ENCODE results near the gene PRDM2.

DNA sequence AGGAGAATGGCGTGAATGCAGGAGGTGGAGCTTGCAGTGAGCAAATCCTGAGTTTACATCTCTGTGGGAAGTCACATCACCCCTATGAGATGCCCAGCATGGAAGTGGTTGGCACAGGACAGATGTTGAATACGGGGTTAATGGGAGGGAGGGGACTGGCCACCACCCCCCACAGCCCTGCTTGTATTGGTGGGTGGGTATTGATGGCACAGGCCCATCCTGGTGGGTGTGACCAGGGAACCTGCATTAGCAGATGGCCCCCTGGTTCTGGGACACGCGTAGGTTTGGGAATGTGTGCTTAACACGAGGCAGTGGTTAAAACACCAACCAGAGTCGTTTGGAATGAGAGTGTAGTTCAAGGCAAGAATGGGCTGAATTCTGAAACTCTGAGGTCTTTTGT, 117.9 kb downstream of the PRDM2 start:
- TF ChIP-seq, protein P1, sequence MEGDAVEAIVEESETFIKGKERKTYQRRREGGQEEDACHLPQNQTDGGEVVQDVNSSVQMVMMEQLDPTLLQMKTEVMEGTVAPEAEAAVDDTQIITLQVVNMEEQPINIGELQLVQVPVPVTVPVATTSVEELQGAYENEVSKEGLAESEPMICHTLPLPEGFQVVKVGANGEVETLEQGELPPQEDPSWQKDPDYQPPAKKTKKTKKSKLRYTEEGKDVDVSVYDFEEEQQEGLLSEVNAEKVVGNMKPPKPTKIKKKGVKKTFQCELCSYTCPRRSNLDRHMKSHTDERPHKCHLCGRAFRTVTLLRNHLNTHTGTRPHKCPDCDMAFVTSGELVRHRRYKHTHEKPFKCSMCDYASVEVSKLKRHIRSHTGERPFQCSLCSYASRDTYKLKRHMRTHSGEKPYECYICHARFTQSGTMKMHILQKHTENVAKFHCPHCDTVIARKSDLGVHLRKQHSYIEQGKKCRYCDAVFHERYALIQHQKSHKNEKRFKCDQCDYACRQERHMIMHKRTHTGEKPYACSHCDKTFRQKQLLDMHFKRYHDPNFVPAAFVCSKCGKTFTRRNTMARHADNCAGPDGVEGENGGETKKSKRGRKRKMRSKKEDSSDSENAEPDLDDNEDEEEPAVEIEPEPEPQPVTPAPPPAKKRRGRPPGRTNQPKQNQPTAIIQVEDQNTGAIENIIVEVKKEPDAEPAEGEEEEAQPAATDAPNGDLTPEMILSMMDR (IDR thresholded peaks at IDR 0.05; ENCODE audit: low read length) = no peak
- TF ChIP-seq EZH2 (IDR thresholded peaks at IDR 0.05; ENCODE audit: borderline replicate concordance, low read length) = no peak

Data from OCI-LY1 (cell line).